Spleen (tissue), 7 donors: Measurements from ENCODE around the gene C5AR2.

Source experiments
- POLR2A ChIP-seq, 3 donors: fragments of 450-650 bp; IDR thresholded peaks; one replicate each; pipeline ENCODE4 v1.5.1; 2017; ENCODE audit warnings: antibody characterized with exemption in 3 of 3, mild to moderate bottlenecking in 1 of 3
- POLR2AphosphoS5 ChIP-seq, 3 donors: sonication (generic); formaldehyde crosslinking; IDR thresholded peaks; one replicate each; pipeline ENCODE4 v1.5.1; 2017; ENCODE audit warnings: antibody characterized with exemption in 3 of 3
- TF ChIP-seq, protein P1 (sequence below), 11 experiments: fragments of 200-600 bp in 7 of 11; fragments of 450-650 bp in 4 of 11; sonication (generic) in 4 of 11; IDR thresholded peaks in 8 of 11; conservative IDR thresholded peaks in 3 of 11; 1 replicate in 7 of 11; 2 replicates in 4 of 11; pipeline versions ENCODE4 v1.4.0 to v1.8.0; 2016 to 2021; ENCODE audit warnings: antibody characterized with exemption in 11 of 11, inconsistent platforms in 4 of 11, mild to moderate bottlenecking in 1 of 11
- donor health status: DM: no; HTN: no; CAD: no; lungs with moderate emphysema.
- donor health status: DM: no; HTN: no; CAD: no.
- donor health status: DM: no; HTN: no; CAD: no.

DNA sequence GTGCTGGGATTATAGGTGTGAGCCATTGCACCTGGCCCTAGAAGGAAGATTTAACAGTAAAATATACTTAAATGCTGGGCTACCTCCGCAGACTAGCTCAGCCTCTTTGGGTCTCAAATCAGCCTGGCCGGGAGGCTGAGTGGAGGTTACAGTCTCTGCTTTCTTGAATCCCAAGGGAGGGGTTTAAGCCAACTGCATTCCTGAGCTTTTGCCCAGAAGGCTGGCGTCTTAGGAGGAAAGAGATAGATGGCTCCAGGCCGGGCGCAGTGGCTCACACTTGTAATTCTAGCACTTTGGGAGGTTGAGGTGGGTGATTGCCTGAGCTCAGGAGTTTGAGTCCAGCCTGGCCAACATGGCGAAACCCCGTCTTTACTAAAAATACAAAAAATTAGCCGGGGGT is 22.9 kb upstream of the C5AR2 start:
- no peak for TF ChIP-seq POLR2AphosphoS5 (IDR thresholded peaks at IDR 0.05)
- TF ChIP-seq, protein P1, sequence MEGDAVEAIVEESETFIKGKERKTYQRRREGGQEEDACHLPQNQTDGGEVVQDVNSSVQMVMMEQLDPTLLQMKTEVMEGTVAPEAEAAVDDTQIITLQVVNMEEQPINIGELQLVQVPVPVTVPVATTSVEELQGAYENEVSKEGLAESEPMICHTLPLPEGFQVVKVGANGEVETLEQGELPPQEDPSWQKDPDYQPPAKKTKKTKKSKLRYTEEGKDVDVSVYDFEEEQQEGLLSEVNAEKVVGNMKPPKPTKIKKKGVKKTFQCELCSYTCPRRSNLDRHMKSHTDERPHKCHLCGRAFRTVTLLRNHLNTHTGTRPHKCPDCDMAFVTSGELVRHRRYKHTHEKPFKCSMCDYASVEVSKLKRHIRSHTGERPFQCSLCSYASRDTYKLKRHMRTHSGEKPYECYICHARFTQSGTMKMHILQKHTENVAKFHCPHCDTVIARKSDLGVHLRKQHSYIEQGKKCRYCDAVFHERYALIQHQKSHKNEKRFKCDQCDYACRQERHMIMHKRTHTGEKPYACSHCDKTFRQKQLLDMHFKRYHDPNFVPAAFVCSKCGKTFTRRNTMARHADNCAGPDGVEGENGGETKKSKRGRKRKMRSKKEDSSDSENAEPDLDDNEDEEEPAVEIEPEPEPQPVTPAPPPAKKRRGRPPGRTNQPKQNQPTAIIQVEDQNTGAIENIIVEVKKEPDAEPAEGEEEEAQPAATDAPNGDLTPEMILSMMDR (IDR thresholded peaks at IDR 0.05 in 8 of 11, conservative IDR thresholded peaks at IDR 0.05 in 3 of 11): no peak
- no peak for TF ChIP-seq POLR2A (IDR thresholded peaks at IDR 0.05)
